GM12878 (cell line): ENCODE data around the gene RAPGEF3. TPM values are rescaled to one million over a fixed set of nuclear protein-coding genes. Genes with fewer than 3 reads are reported as not detected.

Experiments
- ATAC-seq: fragments of 200-7000 bp; cut with Tn5 transposase; 3 replicates; pipeline ENCODE4 v1.9.1; 2020; ENCODE audit warnings: mild to moderate bottlenecking, moderate library complexity
- BruUV-seq: library from RNA; stranded (reverse); fragments of 400-500 nt; replicated peaks from 2 replicates; lab custom pipeline; 2021; lab: Mats Ljungman, UMichigan
- CTCF ChIA-PET: fragments of 300-600 bp; sonication (Branson Sonifier 250); formaldehyde crosslinking; extraction: SDS; loops from one replicate; lab custom pipeline; 2021; ENCODE audit warnings: inconsistent platforms; lab: Yijun Ruan, JAX
- POLR2A ChIA-PET: fragments of 350-600 bp; formaldehyde crosslinking; extraction: SDS; loops from one replicate; lab custom pipeline; 2021; ENCODE audit warnings: inconsistent platforms; lab: Charles Lee
- RAD21 ChIA-PET: fragments of 300-600 bp; sonication (Branson Sonifier 250); formaldehyde crosslinking; loops from one replicate; lab custom pipeline; 2023; ENCODE audit warnings: antibody characterized with exemption; ENCODE audit not compliant: unreplicated experiment; lab: Charles Lee
- SMC1A ChIA-PET: fragments of 300-600 bp; sonication (Branson Sonifier 250); formaldehyde crosslinking; loops from one replicate; lab custom pipeline; 2023; ENCODE audit not compliant: unreplicated experiment, uncharacterized antibody; lab: Charles Lee
- DNase-seq: peaks from one replicate; pipeline ENCODE4 v3.0.0-alpha.2; 2011; ENCODE audit warnings: low read depth, low spot score
- FAIRE-seq: peaks from 3 replicates; lab custom pipeline; 2011; peaks lifted over from hg19 to GRCh38; lab: Jason Lieb, UNC
- H2AFZ ChIP-seq: 2 replicates; pipeline ENCODE4 v1.6.0; 2011; ENCODE audit warnings: low read depth, low read length, control low read depth; ENCODE audit not compliant: control insufficient read depth
- H3K27ac ChIP-seq: 2 replicates; pipeline ENCODE4 v1.5.1; 2011; ENCODE audit warnings: control low read depth; ENCODE audit not compliant: control insufficient read depth, insufficient read depth
- H3K27me3 ChIP-seq, 2 experiments: replicated peaks in 1 of 2; 2 replicates each; pipeline versions ENCODE4 v1.6.0 to v1.6.1; 2011; ENCODE audit warnings: low read length in 1 of 2; ENCODE audit not compliant: control insufficient read depth in 2 of 2, insufficient read depth in 2 of 2
- H3K36me3 ChIP-seq, 2 experiments: 2 replicates each; pipeline ENCODE4 v1.5.1; 2011; ENCODE audit warnings: low read length in 1 of 2; ENCODE audit not compliant: control insufficient read depth in 2 of 2, insufficient read depth in 2 of 2
- H3K4me1 ChIP-seq: 2 replicates; pipeline ENCODE4 v1.6.1; 2011; ENCODE audit warnings: mild to moderate bottlenecking, low read length, moderate library complexity, mixed read lengths; ENCODE audit not compliant: control insufficient read depth, insufficient read depth
- H3K4me2 ChIP-seq: 2 replicates; pipeline ENCODE4 v1.6.0; 2011; ENCODE audit warnings: control low read depth; ENCODE audit not compliant: control insufficient read depth, insufficient read depth
- H3K4me3 ChIP-seq: fragments of 200-600 bp; sonication (generic); 2 replicates; pipeline ENCODE4 v1.5.1; 2016
- H3K79me2 ChIP-seq: 2 replicates; pipeline ENCODE4 v1.6.0; 2011; ENCODE audit warnings: low read length; ENCODE audit not compliant: control insufficient read depth, insufficient read depth
- H3K9ac ChIP-seq: 2 replicates; pipeline ENCODE4 v1.8.0; 2011; ENCODE audit warnings: low read length, control low read depth, mixed read lengths; ENCODE audit not compliant: control insufficient read depth, insufficient read depth
- H3K9me3 ChIP-seq: replicated peaks from 3 replicates; pipeline ENCODE4 v1.5.1; 2011; ENCODE audit warnings: mild to moderate bottlenecking, low read length; ENCODE audit not compliant: control insufficient read depth, insufficient read depth
- H4K20me1 ChIP-seq: 2 replicates; pipeline ENCODE4 v1.6.0; 2011; ENCODE audit not compliant: control insufficient read depth, insufficient read depth
- HCFC1 ChIP-seq: fragments of 150-350 bp; IDR thresholded peaks from 2 replicates; pipeline ENCODE4 v1.6.1; 2014; ENCODE audit warnings: low read length
- LARP7 ChIP-seq: fragments of 450-650 bp; IDR thresholded peaks from 2 replicates; pipeline ENCODE4 v1.6.1; 2017; ENCODE audit warnings: mild to moderate bottlenecking
- MAX ChIP-seq: IDR thresholded peaks from 2 replicates; pipeline ENCODE4 v1.6.1; 2012; ENCODE audit warnings: low read depth, low read length, improper control_type of control experiment
- REST ChIP-seq: IDR thresholded peaks from 2 replicates; pipeline ENCODE4 v1.6.1; 2012; ENCODE audit warnings: mild to moderate bottlenecking, low read depth, low read length
- ZNF384 ChIP-seq: IDR thresholded peaks from 2 replicates; pipeline ENCODE4 v1.6.1; 2012; ENCODE audit warnings: low read depth, mild to moderate bottlenecking, low read length, improper control_type of control experiment, borderline replicate concordance
- WGBS: methylation state at CpG from one replicate; pipeline ENCODE4 v1.1.6; 2016; ENCODE audit warnings: low lambda C conversion rate; ENCODE audit not compliant: insufficient replicate concordance, insufficient coverage; ENCODE audit errors: missing lambda C conversion rate; 5-methylcytosine and 5-hydroxymethylcytosine counted together
- in situ Hi-C: fragments of 300-500 bp; cut with MboI; formaldehyde crosslinking; loops from 9 replicates; pipeline ENCODE4 v1.14.3; 2018; ENCODE audit warnings: mixed read lengths
- intact Hi-C: fragments of 100-400 bp; cut with micrococcal nuclease; formaldehyde crosslinking; loops from one replicate; pipeline ENCODE4 v1.14.2; 2022; ENCODE audit not compliant: unreplicated experiment
- polyA plus RNA-seq, 11 experiments: library from polyadenylated mRNA; depleted of rRNA in 4 of 11; unstranded in 6 of 11; stranded (reverse) in 5 of 11; fragments of >200 nt; fragmentation: Nextera tagmentation in 4 of 11; fragmentation: Illumina TruSeq in 1 of 11; extraction: Ambion mirVana in 4 of 11; extraction: Trizol in 1 of 11; gene quantifications; 1 replicate in 1 of 11; 2 replicates in 10 of 11; pipeline versions ENCODE4 v1.2.1 to v1.2.3, GENCODE V29; 2011 to 2016; ENCODE audit warnings: inconsistent platforms in 2 of 11, missing spikeins in 2 of 11, low read depth in 1 of 11
- total RNA-seq, 4 experiments: library from RNA; depleted of rRNA in 3 of 4; stranded (reverse); fragments of >200 nt in 3 of 4; fragmentation: Illumina TruSeq in 1 of 4; extraction: Trizol in 1 of 4; gene quantifications; 2 replicates each; pipeline versions ENCODE4 v1.2.1 to v1.2.3, GENCODE V29; 2013 to 2021

RAPGEF3 gene
- total and polyA plus RNA-seq, 10 of the 15 experiments (the other 5 are each of a cell fraction or from before 2014, with no cell fraction given): 0.02 to 0.92 (median 0.31) TPM; not detected in 2

GRCh38 chr12:47736877-47737676 lies 21.6 kb downstream of the RAPGEF3 start (continued):
- TF ChIP-seq REST: no peak

GRCh38 chr12:47736216-47736615 lies 22.5 kb downstream of the RAPGEF3 start:
- intact Hi-C loops (no loop called here), in situ Hi-C loops (no loop called here)
- BruUV-seq: no TSS peak
- ATAC-seq (no peak), FAIRE-seq (no peak), DNase-seq (no peak)
- H3K27me3 ChIP-seq: no peaks in the 10 kb centered on the region
- no peak overlapping the region for H3K9ac ChIP-seq
- 31% methylated on average over 4 of the region's 4 CpGs for WGBS
- TF ChIP-seq LARP7 (no peak), ZNF384 (no peak), HCFC1 (no peak), MAX (no peak)
- no peak overlapping the region for H2AFZ ChIP-seq
- no peaks in the 10 kb centered on the region for H3K9me3 ChIP-seq
- RAD21 ChIA-PET: interaction anchor here (0.6 to 1.8 kb wide), 3 partner anchors 26 to 32 kb away, joined by 3 to 8 read pairs (median 3); no protein-coding TSS in a partner anchor
- no peak overlapping the region for H3K4me2 ChIP-seq
- H3K27ac ChIP-seq: no peak overlapping the region
- CTCF ChIA-PET: interaction anchor here (0.6 to 2.5 kb wide), 5 partner anchors 18 to 41 kb away, joined by 3 to 10 read pairs (median 3); no protein-coding TSS in a partner anchor
- H3K4me3 ChIP-seq: no peak overlapping the region
- POLR2A ChIA-PET: interaction anchor here (1.1 kb wide), 1 partner anchor 26 kb away, joined by 3 read pairs; no protein-coding TSS in a partner anchor
- H3K4me1 ChIP-seq: peaks cover 20% of the 10 kb centered on the region
- H3K36me3 ChIP-seq: no peaks in the 10 kb centered on the region
- SMC1A ChIA-PET: interaction anchor here (0.7 to 1.5 kb wide), 4 partner anchors 11 to 41 kb away, joined by 3 to 5 read pairs (median 4); partner anchors contain the start of gene ENDOU
- H4K20me1 ChIP-seq: no peaks in the 10 kb centered on the region
- H3K79me2 ChIP-seq: no peaks in the 10 kb centered on the region
